Breast epithelium (tissue), 4 donors: ENCODE measurements around the gene CCDC85C. TPM values are rescaled to one million over a fixed set of nuclear protein-coding genes. Genes with fewer than 3 reads are reported as not detected.

ENCODE experiments used
- DNase-seq, 2 donors: peaks; one replicate each; pipeline ENCODE4 v3.0.0-alpha.2; 2019; ENCODE audit warnings: low spot score in 2 of 2
- H3K27ac ChIP-seq, 2 donors: fragments of 200-600 bp; sonication (generic) in 1 of 2; one replicate each; pipeline ENCODE4 v1.5.1; 2016 to 2019; ENCODE audit warnings: mild to moderate bottlenecking in 1 of 2
- H3K27me3 ChIP-seq, 2 donors: fragments of 200-600 bp; sonication (generic) in 1 of 2; one replicate each; pipeline versions ENCODE4 v1.5.1 to v1.6.0; 2017 to 2019; ENCODE audit warnings: control low read depth in 1 of 2, mild to moderate bottlenecking in 1 of 2
- H3K36me3 ChIP-seq: fragments of 200-600 bp; one replicate; pipeline ENCODE4 v1.5.1; 2019
- H3K4me1 ChIP-seq, 2 donors: fragments of 200-600 bp; sonication (generic); one replicate each; pipeline ENCODE4 v1.5.1; 2016 to 2019; ENCODE audit warnings: control low read depth in 1 of 2
- H3K4me3 ChIP-seq, 3 donors: fragments of 200-600 bp; sonication (generic); 1 replicate in 2 of 3; 2 replicates in 1 of 3; pipeline ENCODE4 v1.5.1; 2016 to 2019; ENCODE audit warnings: mild to moderate bottlenecking in 3 of 3, moderate library complexity in 2 of 3
- H3K9me3 ChIP-seq, 2 donors: fragments of 200-600 bp; sonication (generic) in 1 of 2; one replicate each; pipeline ENCODE4 v1.5.1; 2016 to 2019; ENCODE audit warnings: control low read depth in 1 of 2
- CTCF ChIP-seq, 3 donors: fragments of 450-650 bp; IDR thresholded peaks; one replicate each; pipeline ENCODE4 v1.5.1; 2016 to 2017; ENCODE audit warnings: antibody characterized with exemption in 3 of 3, mild to moderate bottlenecking in 3 of 3, moderate library complexity in 3 of 3
- POLR2A ChIP-seq: fragments of 450-650 bp; IDR thresholded peaks from one replicate; pipeline ENCODE4 v1.6.1; 2016; ENCODE audit warnings: antibody characterized with exemption, mild to moderate bottlenecking, moderate library complexity
- POLR2AphosphoS5 ChIP-seq, 3 donors: sonication (generic); formaldehyde crosslinking; IDR thresholded peaks; one replicate each; pipeline ENCODE4 v1.6.1; 2017; ENCODE audit warnings: antibody characterized with exemption in 3 of 3
- intact Hi-C: fragments of 100-400 bp; cut with DNase I; formaldehyde crosslinking; loops from one replicate; pipeline ENCODE4 v1.15.1; 2023; ENCODE audit warnings: low total_unique reads
- total RNA-seq, 3 donors: library from RNA; depleted of rRNA; stranded (reverse); fragments of >200 nt; gene quantifications; one replicate each; pipeline ENCODE4 v1.1.0, GENCODE V29; 2016

CCDC85C gene
- total RNA-seq, 3 donors from 2014 or later = 1.3 to 8.3 (median 4.3) TPM

GRCh38 chr14:99601361-99601831 is 2.6 kb downstream of the CCDC85C start:
- Histone ChIP-seq H3K27me3 (no peaks in the 10 kb centered on the region), H3K27ac (peak overlapping the region; percentile 39 to 52), H3K4me1 (peaks cover 10 to 14% of the 10 kb centered on the region in 2 donors), H3K4me3 (peak overlapping the region in 2 of 3 donors; percentile 77 to 88), H3K36me3 (no peaks in the 10 kb centered on the region), H3K9me3 (no peaks in the 10 kb centered on the region)
- intact Hi-C loops = loop anchor here (5.0 kb wide), 1 partner anchor 39 kb away; no protein-coding TSS in a partner anchor
- DNase-seq = no peak
- TF ChIP-seq POLR2AphosphoS5 (IDR thresholded peaks at IDR 0.05) (no peak), CTCF (IDR thresholded peaks at IDR 0.05) (no peak), POLR2A (no peak)

- intact Hi-C loops = loop anchor here (5.0 kb wide), 1 partner anchor 38 kb away; no protein-coding TSS in a partner anchor
- H3K4me3 ChIP-seq = peak overlapping the region in 1 of 3 donors; percentile 77
- H3K27ac ChIP-seq = peak overlapping the region in 1 of 2 donors; percentile 7
- no peaks in the 10 kb centered on the region for H3K36me3 ChIP-seq
- TF ChIP-seq POLR2AphosphoS5 (IDR thresholded peaks at IDR 0.05) (no peak), CTCF (IDR thresholded peaks at IDR 0.05) (no peak), POLR2A (no peak)
- no peaks in the 10 kb centered on the region for H3K27me3 ChIP-seq
- no peak for DNase-seq
- peaks cover 13 to 14% of the 10 kb centered on the region in 2 donors for H3K4me1 ChIP-seq
- no peaks in the 10 kb centered on the region for H3K9me3 ChIP-seq
These were observed 3.6 kb downstream of the CCDC85C start for GRCh38 chr14:99600232-99600888.

GRCh38 chr14:99599393-99599792 is 4.6 kb downstream of the CCDC85C start:
- peaks cover 13 to 14% of the 10 kb centered on the region in 2 donors for H3K4me1 ChIP-seq
- TF ChIP-seq POLR2AphosphoS5 (IDR thresholded peaks at IDR 0.05) (no peak), POLR2A (no peak), CTCF (IDR thresholded peaks at IDR 0.05) (no peak)
- intact Hi-C loops = no loop called here
- no peak overlapping the region for H3K4me3 ChIP-seq
- no peaks in the 10 kb centered on the region for H3K36me3 ChIP-seq
- H3K27me3 ChIP-seq = no peaks in the 10 kb centered on the region
- DNase-seq = no peak
- H3K9me3 ChIP-seq = no peaks in the 10 kb centered on the region
- peak overlapping the region in 1 of 2 donors; percentile 12 for H3K27ac ChIP-seq

- H3K9me3 ChIP-seq = no peaks in the 10 kb centered on the region
- H3K4me1 ChIP-seq = peaks cover 13 to 14% of the 10 kb centered on the region in 2 donors
- intact Hi-C loops = no loop called here
- TF ChIP-seq CTCF (IDR thresholded peaks at IDR 0.05) = no peak
- no peak for TF ChIP-seq POLR2A
- TF ChIP-seq POLR2AphosphoS5 (IDR thresholded peaks at IDR 0.05) = no peak
- no peak overlapping the region for H3K4me3 ChIP-seq
- DNase-seq = no peak
- H3K27me3 ChIP-seq = no peaks in the 10 kb centered on the region
- peak overlapping the region in 1 of 2 donors; percentile 45 for H3K27ac ChIP-seq
- no peaks in the 10 kb centered on the region for H3K36me3 ChIP-seq
These were observed 5.2 kb downstream of the CCDC85C start for GRCh38 chr14:99598774-99599173.

GRCh38 chr14:99597911-99598600 is 6.0 kb downstream of the CCDC85C start:
- H3K9me3 ChIP-seq = no peaks in the 10 kb centered on the region
- H3K27me3 ChIP-seq = no peaks in the 10 kb centered on the region
- peaks cover 8 to 13% of the 10 kb centered on the region in 2 donors for H3K4me1 ChIP-seq
- H3K4me3 ChIP-seq = no peak overlapping the region
- no peaks in the 10 kb centered on the region for H3K36me3 ChIP-seq
- H3K27ac ChIP-seq = peak overlapping the region in 1 of 2 donors; percentile 86
- DNase-seq = no peak
- no peak for TF ChIP-seq CTCF (IDR thresholded peaks at IDR 0.05)
- no peak for TF ChIP-seq POLR2A
- TF ChIP-seq POLR2AphosphoS5 (IDR thresholded peaks at IDR 0.05) = no peak
- intact Hi-C loops = no loop called here
